ENCODE measurements around the gene MDFI. TPM values are rescaled to one million over a fixed set of nuclear protein-coding genes. Genes with fewer than 3 reads are reported as not detected.

The MDFI gene
- total RNA-seq, 1 donor from 2014 or later, result 94.5 TPM

GRCh38 chr6:41629128-41629527 lies 9.1 kb upstream of the MDFI start:
- H3K27me3 Mint-ChIP-seq, result peaks cover 17% of the 10 kb centered on the region
- no peak overlapping the region for H3K27ac Mint-ChIP-seq
- H3K9me3 Mint-ChIP-seq, result no peaks in the 10 kb centered on the region
- H3K36me3 Mint-ChIP-seq, result no peaks in the 10 kb centered on the region
- no peak overlapping the region for H3K4me3 Mint-ChIP-seq
- H3K4me1 Mint-ChIP-seq (ENCODE audit: unreplicated experiment), result peaks cover 41% of the 10 kb centered on the region
- DNase-seq (ENCODE audit: extremely low spot score, unreplicated experiment), result no peak
- no peak for TF ChIP-seq CTCF (conservative IDR thresholded peaks at IDR 0.05)

- Mint-ChIP-seq H3K36me3 (no peaks in the 10 kb centered on the region), H3K27ac (no peak overlapping the region), H3K4me1 (ENCODE audit: unreplicated experiment) (peaks cover 47% of the 10 kb centered on the region), H3K9me3 (no peaks in the 10 kb centered on the region), H3K4me3 (no peak overlapping the region), H3K27me3 (peaks cover 23% of the 10 kb centered on the region)
- DNase-seq (ENCODE audit: extremely low spot score, unreplicated experiment), result no peak
- no peak for TF ChIP-seq CTCF (conservative IDR thresholded peaks at IDR 0.05)
Measured at GRCh38 chr6:41630069-41630468, 8.2 kb upstream of the MDFI start.

GRCh38 chr6:41630946-41631345 lies 7.3 kb upstream of the MDFI start:
- Mint-ChIP-seq H3K27ac (no peak overlapping the region), H3K36me3 (no peaks in the 10 kb centered on the region), H3K9me3 (no peaks in the 10 kb centered on the region), H3K4me3 (no peak overlapping the region), H3K27me3 (peaks cover 29% of the 10 kb centered on the region), H3K4me1 (ENCODE audit: unreplicated experiment) (peaks cover 50% of the 10 kb centered on the region)
- no peak for TF ChIP-seq CTCF (conservative IDR thresholded peaks at IDR 0.05)
- no peak for DNase-seq (ENCODE audit: extremely low spot score, unreplicated experiment)

GRCh38 chr6:41633056-41633634 lies 5.1 kb upstream of the MDFI start:
- TF ChIP-seq CTCF (conservative IDR thresholded peaks at IDR 0.05), result no peak
- H3K9me3 Mint-ChIP-seq, result no peaks in the 10 kb centered on the region
- H3K4me1 Mint-ChIP-seq (ENCODE audit: unreplicated experiment), result peaks cover 42% of the 10 kb centered on the region
- no peak for DNase-seq (ENCODE audit: extremely low spot score, unreplicated experiment)
- H3K36me3 Mint-ChIP-seq, result no peaks in the 10 kb centered on the region
- H3K4me3 Mint-ChIP-seq, result no peak overlapping the region
- H3K27me3 Mint-ChIP-seq, result peaks cover 42% of the 10 kb centered on the region
- no peak overlapping the region for H3K27ac Mint-ChIP-seq

GRCh38 chr6:41634657-41635056 lies 3.6 kb upstream of the MDFI start:
- H3K4me1 Mint-ChIP-seq (ENCODE audit: unreplicated experiment), result peaks cover 48% of the 10 kb centered on the region
- H3K4me3 Mint-ChIP-seq, result peak overlapping the region; percentile 53
- no peaks in the 10 kb centered on the region for H3K36me3 Mint-ChIP-seq
- H3K27ac Mint-ChIP-seq, result no peak overlapping the region
- TF ChIP-seq CTCF (conservative IDR thresholded peaks at IDR 0.05), result no peak
- no peaks in the 10 kb centered on the region for H3K9me3 Mint-ChIP-seq
- H3K27me3 Mint-ChIP-seq, result peaks cover 50% of the 10 kb centered on the region
- no peak for DNase-seq (ENCODE audit: extremely low spot score, unreplicated experiment)

GRCh38 chr6:41635365-41635764 lies 2.9 kb upstream of the MDFI start:
- H3K4me1 Mint-ChIP-seq (ENCODE audit: unreplicated experiment), result peaks cover 54% of the 10 kb centered on the region
- H3K27me3 Mint-ChIP-seq, result peaks cover 57% of the 10 kb centered on the region
- H3K36me3 Mint-ChIP-seq, result no peaks in the 10 kb centered on the region
- peak overlapping the region; percentile 94 for H3K27ac Mint-ChIP-seq
- no peak for DNase-seq (ENCODE audit: extremely low spot score, unreplicated experiment)
- no peaks in the 10 kb centered on the region for H3K9me3 Mint-ChIP-seq
- peak overlapping the region; percentile 53 for H3K4me3 Mint-ChIP-seq
- TF ChIP-seq CTCF (conservative IDR thresholded peaks at IDR 0.05), result no peak
